Measurements from ENCODE around the gene BCKDK.
"Not testable (repeated sequence)": the region's sequence is repeated elsewhere in the genome, so short reads cannot be mapped to it uniquely, and the experiment has no call there.

- not testable (repeated sequence) for TF ChIP-seq CTCF, POLR2A (IDR thresholded peaks at IDR 0.05)
These were observed 32.9 kb downstream of the BCKDK start for GRCh38 chr16:31141071-31141469.

All from esophagus squamous epithelium (tissue), 4 donors.